Neutrophil (primary cell): Measurements from ENCODE around the gene APP.

Experiments used
- H3K27ac ChIP-seq: fragments of 200-600 bp; sonication (generic); 2 replicates; pipeline ENCODE4 v1.5.1; 2016; ENCODE audit warnings: mild to moderate bottlenecking, moderate library complexity
- H3K27me3 ChIP-seq: fragments of 200-600 bp; sonication (generic); 2 replicates; pipeline ENCODE4 v1.6.0; 2016; ENCODE audit warnings: mild to moderate bottlenecking
- H3K36me3 ChIP-seq: fragments of 200-600 bp; sonication (generic); 2 replicates; pipeline ENCODE4 v1.5.1; 2017
- H3K4me1 ChIP-seq, 2 experiments: fragments of 200-600 bp in 1 of 2; sonication (generic) in 1 of 2; 1 replicate in 1 of 2; 2 replicates in 1 of 2; pipeline versions ENCODE4 v1.5.1 to v1.6.1; 2013 to 2016; ENCODE audit warnings: low read depth in 1 of 2, low read length in 1 of 2, mild to moderate bottlenecking in 1 of 2, moderate library complexity in 1 of 2; ENCODE audit not compliant: control insufficient read depth in 1 of 2, insufficient read depth in 1 of 2
- H3K4me3 ChIP-seq, 2 experiments: fragments of 200-600 bp in 1 of 2; sonication (generic) in 1 of 2; 1 replicate in 1 of 2; 2 replicates in 1 of 2; pipeline ENCODE4 v1.5.1; 2013 to 2016; ENCODE audit warnings: low read depth in 1 of 2, low read length in 1 of 2, mild to moderate bottlenecking in 1 of 2, moderate library complexity in 1 of 2
- H3K9me3 ChIP-seq: fragments of 200-600 bp; sonication (generic); 2 replicates; pipeline ENCODE4 v1.5.1; 2016
- TF ChIP-seq, protein P1 (sequence below): fragments of 200-600 bp; sonication (generic); IDR thresholded peaks from 2 replicates; pipeline ENCODE4 v1.5.1; 2016; ENCODE audit warnings: antibody characterized with exemption

APP gene

DNA sequence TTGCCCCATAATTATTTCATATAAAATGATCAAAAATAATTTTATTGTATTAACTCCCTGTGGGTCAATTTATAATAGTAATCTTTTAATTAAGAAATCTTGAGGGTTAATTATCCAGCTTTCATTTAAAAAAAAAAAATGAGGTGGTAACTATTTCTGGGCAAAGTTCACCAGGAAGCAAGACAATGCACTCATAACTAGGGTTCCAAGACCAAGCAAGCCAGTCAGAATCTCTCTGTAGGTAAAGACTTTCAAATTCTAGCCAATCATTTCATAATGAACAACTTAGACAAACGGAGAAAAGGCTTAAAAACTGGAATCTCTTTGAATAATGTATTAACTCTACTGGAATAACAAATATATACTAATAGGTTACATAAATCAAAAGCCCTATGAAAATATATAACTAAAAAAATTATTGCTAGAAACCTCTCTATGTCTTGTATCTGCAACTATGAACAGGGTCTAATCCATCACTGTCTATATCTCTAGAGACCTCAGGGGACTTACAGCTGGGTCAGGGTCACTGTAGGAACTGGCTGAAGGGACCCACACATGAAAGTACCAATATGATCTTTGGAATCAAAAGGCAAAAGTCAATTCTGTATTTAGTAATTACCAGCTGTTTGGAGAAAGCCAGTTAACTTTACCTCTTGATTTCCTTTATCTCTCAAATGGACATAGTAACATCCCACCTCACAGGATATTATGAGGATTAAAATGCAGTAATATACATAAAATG lies 43.3 kb downstream of the APP start:
- H3K27ac ChIP-seq, result no peak overlapping the region
- TF ChIP-seq, protein P1, sequence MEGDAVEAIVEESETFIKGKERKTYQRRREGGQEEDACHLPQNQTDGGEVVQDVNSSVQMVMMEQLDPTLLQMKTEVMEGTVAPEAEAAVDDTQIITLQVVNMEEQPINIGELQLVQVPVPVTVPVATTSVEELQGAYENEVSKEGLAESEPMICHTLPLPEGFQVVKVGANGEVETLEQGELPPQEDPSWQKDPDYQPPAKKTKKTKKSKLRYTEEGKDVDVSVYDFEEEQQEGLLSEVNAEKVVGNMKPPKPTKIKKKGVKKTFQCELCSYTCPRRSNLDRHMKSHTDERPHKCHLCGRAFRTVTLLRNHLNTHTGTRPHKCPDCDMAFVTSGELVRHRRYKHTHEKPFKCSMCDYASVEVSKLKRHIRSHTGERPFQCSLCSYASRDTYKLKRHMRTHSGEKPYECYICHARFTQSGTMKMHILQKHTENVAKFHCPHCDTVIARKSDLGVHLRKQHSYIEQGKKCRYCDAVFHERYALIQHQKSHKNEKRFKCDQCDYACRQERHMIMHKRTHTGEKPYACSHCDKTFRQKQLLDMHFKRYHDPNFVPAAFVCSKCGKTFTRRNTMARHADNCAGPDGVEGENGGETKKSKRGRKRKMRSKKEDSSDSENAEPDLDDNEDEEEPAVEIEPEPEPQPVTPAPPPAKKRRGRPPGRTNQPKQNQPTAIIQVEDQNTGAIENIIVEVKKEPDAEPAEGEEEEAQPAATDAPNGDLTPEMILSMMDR, result no peak
- H3K4me1 ChIP-seq, result peaks cover 5 to 8% of the 10 kb centered on the region in 2 experiments

DNA sequence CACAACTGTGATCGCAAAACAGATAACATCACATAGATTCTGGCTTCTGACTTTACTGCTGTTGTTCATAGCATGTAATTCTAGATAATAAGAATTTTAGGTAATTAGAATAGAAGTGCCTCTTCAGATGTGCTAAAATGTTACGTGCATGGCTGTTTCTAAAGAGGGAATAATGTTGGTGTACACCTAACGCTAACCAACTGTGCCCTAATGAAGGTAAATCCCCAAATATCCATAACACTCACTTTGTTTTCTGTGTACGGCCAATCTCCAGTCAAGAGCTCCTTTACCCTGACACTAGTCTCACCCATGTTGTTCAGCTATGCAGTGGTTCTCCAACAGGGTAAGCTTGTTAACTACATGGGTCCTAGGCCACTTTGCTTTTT lies 44.4 kb downstream of the APP start:
- Histone ChIP-seq H3K4me3 (no peak overlapping the region), H3K27me3 (no peaks in the 10 kb centered on the region), H3K9me3 (no peaks in the 10 kb centered on the region), H3K36me3 (no peaks in the 10 kb centered on the region), H3K27ac (no peak overlapping the region), H3K4me1 (peaks cover 7 to 10% of the 10 kb centered on the region in 2 experiments)
- TF ChIP-seq, protein P1, result no peak

More for the DNA sequence above, 43.3 kb downstream of the APP start:
- H3K4me3 ChIP-seq, result no peak overlapping the region
- no peaks in the 10 kb centered on the region for H3K27me3 ChIP-seq
- no peaks in the 10 kb centered on the region for H3K36me3 ChIP-seq
- no peaks in the 10 kb centered on the region for H3K9me3 ChIP-seq

DNA sequence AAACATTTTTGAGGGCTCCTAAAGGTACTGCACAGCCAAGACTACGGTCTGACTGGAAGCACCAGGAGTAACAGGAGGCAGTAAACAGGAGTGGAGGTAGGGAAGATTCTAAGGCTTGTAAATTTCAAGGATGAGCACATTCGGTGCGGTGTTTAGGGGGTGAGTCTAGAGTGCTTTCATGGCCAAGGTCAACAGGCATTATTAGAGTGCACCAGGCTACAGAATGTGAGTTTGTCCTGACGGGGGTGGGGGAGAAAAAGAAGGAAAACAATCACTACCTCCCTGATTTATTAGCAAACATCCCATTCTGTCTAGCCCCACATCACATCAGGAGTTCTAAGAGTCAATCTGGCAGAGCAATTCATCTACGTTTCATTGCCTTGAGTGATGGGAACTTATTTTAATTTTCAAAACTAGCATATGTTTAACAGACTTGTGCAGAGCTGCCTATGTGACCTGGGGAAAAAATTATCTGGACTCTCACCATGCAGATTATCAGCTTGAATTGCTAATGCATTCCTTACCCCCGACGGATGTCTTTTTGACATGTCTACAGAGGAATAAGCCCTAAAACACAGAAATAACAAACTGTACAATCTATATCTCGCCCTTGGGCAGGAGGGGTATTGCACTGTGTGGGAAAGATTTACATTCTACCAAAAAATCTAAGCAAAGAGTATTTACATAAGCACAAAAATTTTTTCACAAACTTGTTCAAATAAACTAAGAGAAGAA lies 45.0 kb downstream of the APP start:
- TF ChIP-seq, protein P1, result no peak
- Histone ChIP-seq H3K27me3 (no peaks in the 10 kb centered on the region), H3K4me1 (peaks cover 12 to 16% of the 10 kb centered on the region in 2 experiments), H3K9me3 (no peaks in the 10 kb centered on the region), H3K27ac (no peak overlapping the region), H3K36me3 (no peaks in the 10 kb centered on the region), H3K4me3 (no peak overlapping the region)

DNA sequence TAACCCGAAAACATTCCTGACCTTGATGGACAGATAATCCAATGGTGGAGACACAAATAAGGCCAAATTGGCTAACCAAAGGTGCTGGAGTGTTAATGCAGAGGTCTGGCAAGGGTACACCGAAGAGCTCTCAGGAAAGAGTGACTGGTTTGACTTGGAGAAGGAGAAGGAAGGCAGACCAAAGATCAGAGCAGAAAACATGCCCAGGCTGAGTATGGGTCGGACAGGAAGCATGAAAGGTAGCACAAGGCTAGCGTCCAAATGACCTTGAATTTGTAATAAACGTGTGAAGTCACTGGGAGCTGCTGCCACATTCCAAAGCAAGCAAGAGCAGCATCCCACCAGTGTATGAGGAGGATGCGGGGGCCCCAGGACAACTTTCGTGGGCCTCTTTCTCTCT lies 45.7 kb downstream of the APP start:
- H3K9me3 ChIP-seq, result no peaks in the 10 kb centered on the region
- H3K27ac ChIP-seq, result no peak overlapping the region
- no peaks in the 10 kb centered on the region for H3K27me3 ChIP-seq
- no peaks in the 10 kb centered on the region for H3K36me3 ChIP-seq
- H3K4me3 ChIP-seq, result no peak overlapping the region
- TF ChIP-seq, protein P1, result no peak
- H3K4me1 ChIP-seq, result peaks cover 14 to 16% of the 10 kb centered on the region in 2 experiments

DNA sequence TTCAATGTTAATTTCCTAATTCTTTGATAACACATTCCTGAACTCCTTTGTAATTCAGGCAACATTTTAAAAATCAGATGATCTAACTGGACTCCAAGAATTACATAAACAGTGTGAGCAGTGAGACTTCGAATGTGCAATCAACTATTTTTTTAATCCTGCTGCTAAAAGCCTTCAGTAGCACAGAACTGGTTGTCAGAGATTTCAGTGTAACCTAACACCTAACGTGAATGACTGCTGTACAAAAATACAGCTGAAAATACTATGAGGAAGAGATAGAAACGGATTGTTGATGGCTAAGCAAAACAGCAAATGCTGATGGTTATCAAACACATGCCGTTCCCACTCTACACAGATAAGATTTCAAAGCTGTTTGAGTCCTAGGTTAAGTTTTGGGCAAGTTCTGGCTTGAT lies 46.1 kb downstream of the APP start:
- no peaks in the 10 kb centered on the region for H3K36me3 ChIP-seq
- H3K27me3 ChIP-seq, result no peaks in the 10 kb centered on the region
- no peak overlapping the region for H3K27ac ChIP-seq
- peaks cover 15 to 17% of the 10 kb centered on the region in 2 experiments for H3K4me1 ChIP-seq
- H3K4me3 ChIP-seq, result no peak overlapping the region
- TF ChIP-seq, protein P1, result no peak
- no peaks in the 10 kb centered on the region for H3K9me3 ChIP-seq
